SH-SY5Y (cell line): ENCODE measurements around the gene SDHAF2.

Experiments used
- GATA2 ChIP-seq: IDR thresholded peaks from 2 replicates; pipeline ENCODE4 v1.6.1; 2011; ENCODE audit warnings: mild to moderate bottlenecking, low read depth, low read length
- GATA3 ChIP-seq: IDR thresholded peaks from 2 replicates; pipeline ENCODE4 v1.6.1; 2011; ENCODE audit warnings: low read depth, mild to moderate bottlenecking, low read length, moderate library complexity

DNA sequence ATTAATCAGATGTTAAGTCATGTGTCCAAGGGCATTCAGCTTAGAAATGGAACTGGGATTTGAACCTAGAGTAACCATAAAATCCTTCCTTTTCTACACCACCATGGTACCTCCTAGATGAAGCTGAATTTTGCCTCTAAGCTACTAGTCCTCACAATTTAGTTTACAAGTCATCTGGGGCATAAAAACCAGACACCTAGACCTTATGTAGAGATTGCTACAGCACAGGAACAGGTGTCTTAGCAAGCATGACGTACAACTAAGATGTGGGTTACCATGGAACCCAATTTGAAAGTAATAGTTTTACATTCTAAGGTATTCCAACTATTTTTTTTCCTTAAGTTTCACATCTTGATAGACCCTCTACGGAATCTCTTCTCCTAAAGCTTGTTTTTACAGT lies 28.4 kb upstream of the SDHAF2 start:
- no peak for TF ChIP-seq GATA2
- TF ChIP-seq GATA3, result no peak
